ENCODE data around the gene DLGAP1. TPM values are rescaled to one million over a fixed set of nuclear protein-coding genes. Genes with fewer than 3 reads are reported as not detected.

Gene DLGAP1
- polyA plus RNA-seq, 1 of the 3 experiments (the other 2 are of a cell fraction): not detected

DNA sequence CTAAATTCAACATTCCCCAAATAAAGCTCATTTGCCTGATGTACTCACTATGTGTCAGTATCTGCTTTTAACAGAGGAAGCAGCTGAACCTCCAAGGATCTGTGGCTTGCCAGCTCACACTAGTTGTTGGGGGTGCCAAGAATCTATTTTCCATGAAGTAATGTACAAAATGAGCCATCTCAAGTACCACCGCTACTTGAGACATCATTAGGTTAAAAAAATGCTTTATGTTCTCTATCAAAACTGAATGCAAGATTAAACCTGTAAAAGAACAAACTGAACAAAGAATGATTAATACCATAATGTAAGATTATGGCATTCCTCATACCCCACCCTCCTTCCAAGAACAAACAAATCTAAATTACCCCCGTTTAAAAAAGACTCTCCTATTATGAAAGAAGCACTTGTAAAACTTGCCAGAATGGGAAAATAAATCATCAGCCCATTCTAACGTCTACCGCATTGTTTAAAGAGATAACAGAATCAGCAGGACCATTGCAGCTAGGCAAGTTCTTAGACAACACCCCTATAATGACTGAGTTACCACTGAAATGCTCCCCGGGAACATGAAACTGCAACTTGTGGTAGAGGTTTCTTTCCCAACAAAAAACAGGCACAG, 471.6 kb downstream of the DLGAP1 start (continued):
- TF ChIP-seq FOSL2 (IDR thresholded peaks at IDR 0.05; ENCODE audit: borderline replicate concordance, low read depth): no peak
- no peak for TF ChIP-seq YY1 (IDR thresholded peaks at IDR 0.05; ENCODE audit: low read depth)

DNA sequence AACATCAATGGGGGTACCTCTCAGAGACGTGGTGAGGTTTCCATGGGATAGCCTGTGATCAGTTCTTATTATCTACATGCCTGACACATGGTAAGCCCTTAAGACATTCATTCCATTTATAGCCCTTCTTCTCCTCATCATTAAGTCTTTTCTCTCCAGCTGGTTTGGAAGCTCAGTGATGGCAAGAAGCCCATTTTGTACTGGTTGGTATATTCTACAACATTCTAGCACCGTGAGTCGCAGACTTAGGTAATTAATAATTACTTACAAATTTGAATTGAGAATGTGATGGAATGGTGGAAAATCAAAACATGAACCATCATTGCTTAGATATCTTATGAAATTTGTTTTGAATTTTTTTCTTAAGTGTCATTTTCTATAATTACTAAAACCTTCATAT, 472.6 kb downstream of the DLGAP1 start:
- 2% methylated on average over 3 of the region's 3 CpGs for WGBS (ENCODE audit: low lambda C conversion rate)
- no peak for DNase-seq

More for the DNA sequence above, 472.6 kb downstream of the DLGAP1 start:
- Histone ChIP-seq H3F3A (replicated peaks; ENCODE audit: insufficient read depth) (no peaks in the 10 kb centered on the region), H3K4me2 (no peak overlapping the region), H3K36me3 (replicated peaks in 1 of 2; ENCODE audit: control insufficient read depth in 1 of 2, insufficient read depth in 2 of 2, low read length in 1 of 2) (no peaks in the 10 kb centered on the region), H3K9ac (no peak overlapping the region), H3K4me1 (ENCODE audit: control insufficient read depth in 1 of 2, insufficient read depth in 2 of 2, low read depth in 1 of 2, low read length in 1 of 2) (peaks cover 0 to 14% of the 10 kb centered on the region in 2 experiments; a peak in 1 of 4 replicates), H3K4me3 (ENCODE audit: low read depth in 2 of 2, low read length in 1 of 2) (no peak overlapping the region), H3K79me2 (ENCODE audit: insufficient read depth) (no peaks in the 10 kb centered on the region), H3K27ac (ENCODE audit: low read depth in 2 of 2, low read length in 1 of 2) (no peak overlapping the region), H2AFZ (ENCODE audit: low read depth) (no peak overlapping the region), H3K27me3 (ENCODE audit: insufficient read depth) (no peaks in the 10 kb centered on the region; the same call in 1 of the 2 replicates), H4K20me1 (ENCODE audit: insufficient read depth) (no peaks in the 10 kb centered on the region), H3K9me2 (no peaks in the 10 kb centered on the region), H3K9me3 (0 out of 2 replicates have a peak, but pooled peaks cover 4% of the 10 kb centered on the region)
- TF ChIP-seq, protein P1, sequence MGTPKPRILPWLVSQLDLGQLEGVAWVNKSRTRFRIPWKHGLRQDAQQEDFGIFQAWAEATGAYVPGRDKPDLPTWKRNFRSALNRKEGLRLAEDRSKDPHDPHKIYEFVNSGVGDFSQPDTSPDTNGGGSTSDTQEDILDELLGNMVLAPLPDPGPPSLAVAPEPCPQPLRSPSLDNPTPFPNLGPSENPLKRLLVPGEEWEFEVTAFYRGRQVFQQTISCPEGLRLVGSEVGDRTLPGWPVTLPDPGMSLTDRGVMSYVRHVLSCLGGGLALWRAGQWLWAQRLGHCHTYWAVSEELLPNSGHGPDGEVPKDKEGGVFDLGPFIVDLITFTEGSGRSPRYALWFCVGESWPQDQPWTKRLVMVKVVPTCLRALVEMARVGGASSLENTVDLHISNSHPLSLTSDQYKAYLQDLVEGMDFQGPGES (IDR thresholded peaks at IDR 0.05; ENCODE audit: low read depth, low read length): no peak
- TF ChIP-seq MXI1 (IDR thresholded peaks at IDR 0.05; ENCODE audit: low read depth, low read length) (no peak), FOXM1 (IDR thresholded peaks at IDR 0.05; ENCODE audit: low read depth) (no peak), CHD2 (IDR thresholded peaks at IDR 0.05; ENCODE audit: low read length, partially characterized antibody) (no peak), TEAD4 (IDR thresholded peaks at IDR 0.05; ENCODE audit: borderline replicate concordance, insufficient read depth) (no peak), NFIC (IDR thresholded peaks at IDR 0.05; ENCODE audit: borderline replicate concordance) (no peak), TCF12 (IDR thresholded peaks at IDR 0.05) (no peak), YY1 (IDR thresholded peaks at IDR 0.05; ENCODE audit: low read depth) (no peak), NRF1 (IDR thresholded peaks at IDR 0.05; ENCODE audit: low read depth, low read length) (no peak), RFX5 (IDR thresholded peaks at IDR 0.05; ENCODE audit: low read length) (no peak), SIN3A (IDR thresholded peaks at IDR 0.05; ENCODE audit: borderline replicate concordance, low read depth, low read length) (no peak), RAD21 (IDR thresholded peaks at IDR 0.05; ENCODE audit: low read length) (no peak), POLR2AphosphoS5 (IDR thresholded peaks at IDR 0.05; ENCODE audit: low read depth, low read length) (no peak)
- TF ChIP-seq, protein P2, sequence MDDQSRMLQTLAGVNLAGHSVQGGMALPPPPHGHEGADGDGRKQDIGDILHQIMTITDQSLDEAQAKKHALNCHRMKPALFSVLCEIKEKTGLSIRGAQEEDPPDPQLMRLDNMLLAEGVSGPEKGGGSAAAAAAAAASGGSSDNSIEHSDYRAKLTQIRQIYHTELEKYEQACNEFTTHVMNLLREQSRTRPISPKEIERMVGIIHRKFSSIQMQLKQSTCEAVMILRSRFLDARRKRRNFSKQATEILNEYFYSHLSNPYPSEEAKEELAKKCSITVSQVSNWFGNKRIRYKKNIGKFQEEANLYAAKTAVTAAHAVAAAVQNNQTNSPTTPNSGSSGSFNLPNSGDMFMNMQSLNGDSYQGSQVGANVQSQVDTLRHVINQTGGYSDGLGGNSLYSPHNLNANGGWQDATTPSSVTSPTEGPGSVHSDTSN (IDR thresholded peaks at IDR 0.05): no peak
- TF ChIP-seq, protein P3, sequence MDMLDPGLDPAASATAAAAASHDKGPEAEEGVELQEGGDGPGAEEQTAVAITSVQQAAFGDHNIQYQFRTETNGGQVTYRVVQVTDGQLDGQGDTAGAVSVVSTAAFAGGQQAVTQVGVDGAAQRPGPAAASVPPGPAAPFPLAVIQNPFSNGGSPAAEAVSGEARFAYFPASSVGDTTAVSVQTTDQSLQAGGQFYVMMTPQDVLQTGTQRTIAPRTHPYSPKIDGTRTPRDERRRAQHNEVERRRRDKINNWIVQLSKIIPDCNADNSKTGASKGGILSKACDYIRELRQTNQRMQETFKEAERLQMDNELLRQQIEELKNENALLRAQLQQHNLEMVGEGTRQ (IDR thresholded peaks at IDR 0.05; ENCODE audit: borderline replicate concordance, low read depth, low read length): no peak
- TF ChIP-seq, protein P4, sequence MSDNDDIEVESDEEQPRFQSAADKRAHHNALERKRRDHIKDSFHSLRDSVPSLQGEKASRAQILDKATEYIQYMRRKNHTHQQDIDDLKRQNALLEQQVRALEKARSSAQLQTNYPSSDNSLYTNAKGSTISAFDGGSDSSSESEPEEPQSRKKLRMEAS (IDR thresholded peaks at IDR 0.05; ENCODE audit: low read depth): no peak
- POLR2A ChIA-PET: no interaction called here
- CTCF ChIA-PET: no interaction called here
